Measurements from ENCODE around the gene SIN3B.

The SIN3B gene

DNA sequence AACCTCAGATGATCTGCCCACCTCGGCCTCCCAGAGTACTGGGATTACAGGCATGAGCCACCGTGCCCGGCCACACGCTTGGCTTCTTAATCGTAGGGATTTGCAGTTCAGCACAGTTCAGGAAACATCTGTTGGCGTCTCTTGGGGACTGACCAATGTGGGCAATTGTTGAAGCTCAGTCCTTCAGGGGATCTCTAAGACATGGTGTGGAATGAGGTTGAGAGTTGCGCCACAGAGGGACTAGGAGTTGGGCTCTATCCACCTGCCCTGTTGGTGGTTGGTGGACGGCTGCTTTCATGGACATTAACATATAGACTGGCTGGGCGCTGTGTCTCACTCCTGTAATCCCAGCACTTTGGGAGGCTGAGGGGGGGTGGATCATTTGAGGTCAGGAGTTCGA lies 37.3 kb upstream of the SIN3B start:
- no peaks in the 10 kb centered on the region for H3F3A ChIP-seq (ENCODE audit: control insufficient read depth, insufficient read depth)
- H3K4me3 ChIP-seq (ENCODE audit: low read length): no peak overlapping the region
- no peak overlapping the region for H3K4me2 ChIP-seq (ENCODE audit: low read length)
- no peaks in the 10 kb centered on the region for H3K79me2 ChIP-seq (ENCODE audit: control insufficient read depth, low read length)
- H3K27me3 ChIP-seq (ENCODE audit: control insufficient read depth, low read length): no peaks in the 10 kb centered on the region
- H3K9me2 ChIP-seq (replicated peaks; ENCODE audit: control insufficient read depth, low read length): no peaks in the 10 kb centered on the region
- H3K9me3 ChIP-seq (ENCODE audit: control insufficient read depth, insufficient read depth, low read length): peaks cover 22% of the 10 kb centered on the region
- no peak overlapping the region for H3K27ac ChIP-seq (ENCODE audit: low read depth, low read length)
- H3K4me1 ChIP-seq (ENCODE audit: control insufficient read depth, low read length): no peaks in the 10 kb centered on the region
- no peaks in the 10 kb centered on the region; the same call in 1 of the 2 replicates for H3K36me3 ChIP-seq (ENCODE audit: control insufficient read depth, low read length)
- no peak for TF ChIP-seq EZH2phosphoT487 (IDR thresholded peaks at IDR 0.05; ENCODE audit: borderline replicate concordance, low read length)
- TF ChIP-seq, protein P1, sequence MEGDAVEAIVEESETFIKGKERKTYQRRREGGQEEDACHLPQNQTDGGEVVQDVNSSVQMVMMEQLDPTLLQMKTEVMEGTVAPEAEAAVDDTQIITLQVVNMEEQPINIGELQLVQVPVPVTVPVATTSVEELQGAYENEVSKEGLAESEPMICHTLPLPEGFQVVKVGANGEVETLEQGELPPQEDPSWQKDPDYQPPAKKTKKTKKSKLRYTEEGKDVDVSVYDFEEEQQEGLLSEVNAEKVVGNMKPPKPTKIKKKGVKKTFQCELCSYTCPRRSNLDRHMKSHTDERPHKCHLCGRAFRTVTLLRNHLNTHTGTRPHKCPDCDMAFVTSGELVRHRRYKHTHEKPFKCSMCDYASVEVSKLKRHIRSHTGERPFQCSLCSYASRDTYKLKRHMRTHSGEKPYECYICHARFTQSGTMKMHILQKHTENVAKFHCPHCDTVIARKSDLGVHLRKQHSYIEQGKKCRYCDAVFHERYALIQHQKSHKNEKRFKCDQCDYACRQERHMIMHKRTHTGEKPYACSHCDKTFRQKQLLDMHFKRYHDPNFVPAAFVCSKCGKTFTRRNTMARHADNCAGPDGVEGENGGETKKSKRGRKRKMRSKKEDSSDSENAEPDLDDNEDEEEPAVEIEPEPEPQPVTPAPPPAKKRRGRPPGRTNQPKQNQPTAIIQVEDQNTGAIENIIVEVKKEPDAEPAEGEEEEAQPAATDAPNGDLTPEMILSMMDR (IDR thresholded peaks at IDR 0.05; ENCODE audit: low read depth, low read length, poor library complexity, severe bottlenecking): no peak
- no peaks in the 10 kb centered on the region for H4K20me1 ChIP-seq (ENCODE audit: control insufficient read depth, insufficient read depth, low read depth, low read length)

DNA sequence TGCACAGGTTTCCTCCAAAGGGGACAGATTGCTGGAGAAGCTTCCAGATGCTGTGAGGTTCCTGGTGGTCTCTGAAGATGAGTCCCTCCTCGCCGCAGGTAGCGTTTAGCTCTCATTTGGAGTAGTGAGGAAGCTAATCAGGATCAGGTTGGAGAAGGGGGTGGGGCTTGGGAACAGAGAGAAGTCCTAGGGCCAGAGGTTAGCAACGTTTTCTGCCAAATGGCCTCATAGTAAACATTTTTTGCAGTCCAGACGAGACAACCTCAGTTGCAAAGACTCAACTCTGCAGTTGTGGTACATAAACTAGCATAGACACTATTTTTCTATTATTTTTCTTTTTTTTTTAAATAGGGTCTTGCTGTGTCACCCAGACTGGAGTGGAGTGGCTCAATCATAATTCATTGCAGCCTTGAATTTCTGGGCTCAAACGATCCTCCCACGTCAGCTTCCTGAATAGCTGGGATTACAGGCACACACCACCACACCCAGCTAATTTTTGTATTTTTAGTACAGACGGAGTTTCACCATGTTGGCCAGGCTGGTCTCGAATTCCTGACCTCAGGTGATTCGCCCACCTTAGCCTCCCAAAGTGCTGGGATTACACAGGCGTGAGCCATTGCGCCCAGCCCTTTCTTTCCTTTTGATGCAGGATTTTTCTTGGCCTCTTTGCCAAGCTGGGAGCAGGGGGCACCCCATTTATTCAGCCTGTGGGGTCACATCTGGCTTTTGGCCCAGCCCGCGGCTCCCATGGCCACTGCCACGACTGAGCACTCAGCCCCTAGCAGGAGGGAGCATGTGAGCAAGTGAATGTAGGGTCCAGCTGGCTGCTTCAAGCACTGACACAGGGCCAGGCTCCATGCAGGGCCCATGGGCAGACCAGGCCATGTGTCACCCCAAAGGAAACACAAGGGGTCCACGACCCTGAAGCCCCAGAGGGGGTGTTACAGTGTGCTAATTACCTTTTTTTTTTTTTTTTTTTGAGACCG lies 34.4 kb upstream of the SIN3B start:
- Histone ChIP-seq H3K9me3 (ENCODE audit: control insufficient read depth, insufficient read depth, low read length) (peaks cover 13% of the 10 kb centered on the region), H3F3A (ENCODE audit: control insufficient read depth, insufficient read depth) (no peaks in the 10 kb centered on the region), H3K27ac (ENCODE audit: low read depth, low read length) (no peak overlapping the region), H3K4me1 (ENCODE audit: control insufficient read depth, low read length) (no peaks in the 10 kb centered on the region), H3K79me2 (ENCODE audit: control insufficient read depth, low read length) (no peaks in the 10 kb centered on the region), H3K36me3 (ENCODE audit: control insufficient read depth, low read length) (no peaks in the 10 kb centered on the region), H4K20me1 (ENCODE audit: control insufficient read depth, insufficient read depth, low read depth, low read length) (no peaks in the 10 kb centered on the region), H3K27me3 (ENCODE audit: control insufficient read depth, low read length) (no peaks in the 10 kb centered on the region), H3K4me2 (ENCODE audit: low read length) (no peak overlapping the region), H3K4me3 (ENCODE audit: low read length) (no peak overlapping the region), H3K9me2 (replicated peaks; ENCODE audit: control insufficient read depth, low read length) (no peaks in the 10 kb centered on the region)
- no peak for TF ChIP-seq EZH2phosphoT487 (IDR thresholded peaks at IDR 0.05; ENCODE audit: borderline replicate concordance, low read length)
- TF ChIP-seq, protein P1 (IDR thresholded peaks at IDR 0.05; ENCODE audit: low read depth, low read length, poor library complexity, severe bottlenecking): no peak

DNA sequence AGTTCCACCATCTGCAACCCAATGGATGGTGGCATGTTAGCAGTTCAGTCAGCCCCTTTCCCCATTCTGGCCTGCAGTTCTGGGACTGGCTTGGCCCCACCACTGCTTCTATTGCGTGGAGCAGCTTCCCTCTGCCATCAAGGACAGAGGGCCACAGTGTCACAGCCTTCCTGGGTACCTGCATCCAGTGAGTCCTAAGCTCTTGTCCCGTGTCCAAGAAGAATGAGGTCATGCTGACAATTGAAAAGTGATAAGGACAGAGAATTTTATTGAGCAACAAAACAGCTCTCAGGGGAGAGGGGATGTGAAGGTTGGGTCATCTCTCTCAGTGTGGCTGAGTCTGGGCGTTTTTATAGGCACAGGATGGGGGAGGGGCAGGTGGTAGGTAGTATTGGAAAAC lies 33.5 kb upstream of the SIN3B start:
- Histone ChIP-seq H3K4me3 (ENCODE audit: low read length) (no peak overlapping the region), H3K79me2 (ENCODE audit: control insufficient read depth, low read length) (no peaks in the 10 kb centered on the region), H3K27ac (ENCODE audit: low read depth, low read length) (no peak overlapping the region), H3K4me2 (ENCODE audit: low read length) (no peak overlapping the region), H3K9me3 (ENCODE audit: control insufficient read depth, insufficient read depth, low read length) (peaks cover 9% of the 10 kb centered on the region), H3K27me3 (ENCODE audit: control insufficient read depth, low read length) (no peaks in the 10 kb centered on the region), H4K20me1 (ENCODE audit: control insufficient read depth, insufficient read depth, low read depth, low read length) (no peaks in the 10 kb centered on the region), H3K4me1 (ENCODE audit: control insufficient read depth, low read length) (no peaks in the 10 kb centered on the region), H3K9me2 (replicated peaks; ENCODE audit: control insufficient read depth, low read length) (no peaks in the 10 kb centered on the region), H3K36me3 (ENCODE audit: control insufficient read depth, low read length) (no peaks in the 10 kb centered on the region), H3F3A (ENCODE audit: control insufficient read depth, insufficient read depth) (no peaks in the 10 kb centered on the region)
- TF ChIP-seq EZH2phosphoT487 (IDR thresholded peaks at IDR 0.05; ENCODE audit: borderline replicate concordance, low read length): no peak
- TF ChIP-seq, protein P1 (IDR thresholded peaks at IDR 0.05; ENCODE audit: low read depth, low read length, poor library complexity, severe bottlenecking): no peak
